Gastroesophageal sphincter (tissue), 4 donors: Measurements from ENCODE around the gene ACAA1. TPM values are rescaled to one million over a fixed set of nuclear protein-coding genes. Genes with fewer than 3 reads are reported as not detected.

Experiments
- ATAC-seq: fragments of 150-250 bp; one replicate; pipeline ENCODE4 v1.9.1; 2016; ENCODE audit warnings: mild to moderate bottlenecking, moderate library complexity
- H3K27ac ChIP-seq, 4 donors: fragments of 200-600 bp; sonication (generic) in 3 of 4; 1 replicate in 3 of 4; 2 replicates in 1 of 4; pipeline ENCODE4 v1.5.1; 2016 to 2019
- H3K27me3 ChIP-seq: fragments of 200-600 bp; sonication (generic); one replicate; pipeline ENCODE4 v1.5.1; 2019
- H3K36me3 ChIP-seq, 2 donors: fragments of 200-600 bp; sonication (generic); one replicate each; pipeline ENCODE4 v1.5.1; 2019; ENCODE audit warnings: control low read depth in 1 of 2
- H3K4me1 ChIP-seq, 3 donors: fragments of 200-600 bp; sonication (generic); 1 replicate in 2 of 3; 2 replicates in 1 of 3; pipeline ENCODE4 v1.5.1; 2016 to 2019; ENCODE audit warnings: control low read depth in 2 of 3
- H3K4me3 ChIP-seq, 2 donors: fragments of 200-600 bp; sonication (generic); one replicate each; pipeline ENCODE4 v1.5.1; 2019; ENCODE audit warnings: mild to moderate bottlenecking in 1 of 2, moderate library complexity in 1 of 2
- H3K9me3 ChIP-seq, 3 donors: fragments of 200-600 bp; sonication (generic); one replicate each; pipeline ENCODE4 v1.5.1; 2017 to 2019; ENCODE audit warnings: control low read depth in 2 of 3
- EP300 ChIP-seq: sonication (generic); formaldehyde crosslinking; IDR thresholded peaks from one replicate; pipeline ENCODE4 v1.6.1; 2017; ENCODE audit warnings: antibody characterized with exemption, mild to moderate bottlenecking
- POLR2A ChIP-seq, 2 donors: fragments of 450-650 bp; IDR thresholded peaks; one replicate each; pipeline ENCODE4 v1.6.1; 2017; ENCODE audit warnings: antibody characterized with exemption in 2 of 2, mild to moderate bottlenecking in 2 of 2, moderate library complexity in 1 of 2
- POLR2AphosphoS5 ChIP-seq: sonication (generic); formaldehyde crosslinking; IDR thresholded peaks from one replicate; pipeline ENCODE4 v1.6.1; 2017; ENCODE audit warnings: antibody characterized with exemption
- WGBS, 2 donors: methylation state at CpG; one replicate each; pipeline ENCODE4 v1.1.5; 2018; ENCODE audit warnings: low coverage in 1 of 2; 5-methylcytosine and 5-hydroxymethylcytosine counted together
- total RNA-seq, 4 donors: library from RNA; depleted of rRNA; stranded (reverse); fragments of >200 nt; gene quantifications; one replicate each; pipeline ENCODE4 v1.1.0, GENCODE V29; 2016
- TF ChIP-seq, protein P1 (sequence below), 4 experiments: fragments of 200-600 bp in 2 of 4; fragments of 450-650 bp in 2 of 4; sonication (generic) in 1 of 4; IDR thresholded peaks; one replicate each; pipeline ENCODE4 v1.5.1; 2017 to 2019; ENCODE audit warnings: antibody characterized with exemption in 4 of 4, mild to moderate bottlenecking in 2 of 4, moderate library complexity in 2 of 4

ACAA1 gene
- total RNA-seq, 4 donors from 2014 or later: 28.3 to 46.6 (median 41.2) TPM

DNA sequence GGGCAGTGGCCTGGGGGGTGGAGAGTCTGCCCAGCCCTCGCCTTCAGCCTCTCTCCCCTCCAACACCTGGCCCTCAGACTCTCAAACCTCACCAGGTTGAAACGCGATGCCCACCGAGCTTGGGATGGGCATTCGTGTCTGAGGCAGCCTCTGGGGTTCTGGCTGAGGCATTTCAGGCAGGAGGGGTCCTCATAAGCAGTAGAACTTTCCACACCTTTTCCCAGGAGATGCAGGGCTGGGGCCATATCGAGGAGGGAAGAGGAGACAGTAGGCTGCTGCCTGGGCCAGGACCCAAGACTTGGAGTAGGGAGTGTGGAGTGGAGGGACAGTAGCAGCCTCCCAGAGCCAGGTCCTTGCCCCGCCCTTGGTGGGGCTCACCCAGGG lies 24.6 kb downstream of the ACAA1 start:
- Histone ChIP-seq H3K4me3 (no peak overlapping the region), H3K36me3 (no peaks in the 10 kb centered on the region), H3K9me3 (no peaks in the 10 kb centered on the region), H3K27me3 (no peaks in the 10 kb centered on the region), H3K27ac (no peak overlapping the region), H3K4me1 (no peaks in the 10 kb centered on the region)
- no peak for TF ChIP-seq POLR2A (IDR thresholded peaks at IDR 0.05)
- TF ChIP-seq, protein P1, sequence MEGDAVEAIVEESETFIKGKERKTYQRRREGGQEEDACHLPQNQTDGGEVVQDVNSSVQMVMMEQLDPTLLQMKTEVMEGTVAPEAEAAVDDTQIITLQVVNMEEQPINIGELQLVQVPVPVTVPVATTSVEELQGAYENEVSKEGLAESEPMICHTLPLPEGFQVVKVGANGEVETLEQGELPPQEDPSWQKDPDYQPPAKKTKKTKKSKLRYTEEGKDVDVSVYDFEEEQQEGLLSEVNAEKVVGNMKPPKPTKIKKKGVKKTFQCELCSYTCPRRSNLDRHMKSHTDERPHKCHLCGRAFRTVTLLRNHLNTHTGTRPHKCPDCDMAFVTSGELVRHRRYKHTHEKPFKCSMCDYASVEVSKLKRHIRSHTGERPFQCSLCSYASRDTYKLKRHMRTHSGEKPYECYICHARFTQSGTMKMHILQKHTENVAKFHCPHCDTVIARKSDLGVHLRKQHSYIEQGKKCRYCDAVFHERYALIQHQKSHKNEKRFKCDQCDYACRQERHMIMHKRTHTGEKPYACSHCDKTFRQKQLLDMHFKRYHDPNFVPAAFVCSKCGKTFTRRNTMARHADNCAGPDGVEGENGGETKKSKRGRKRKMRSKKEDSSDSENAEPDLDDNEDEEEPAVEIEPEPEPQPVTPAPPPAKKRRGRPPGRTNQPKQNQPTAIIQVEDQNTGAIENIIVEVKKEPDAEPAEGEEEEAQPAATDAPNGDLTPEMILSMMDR (IDR thresholded peaks at IDR 0.05): no peak
- no peak for TF ChIP-seq EP300
- TF ChIP-seq POLR2AphosphoS5: no peak
- 60% methylated on average over 1 of the region's 7 CpGs; no CpG with 5 or more reads in 1 of the 2 donors for WGBS, 2 donors
- no peak for ATAC-seq

DNA sequence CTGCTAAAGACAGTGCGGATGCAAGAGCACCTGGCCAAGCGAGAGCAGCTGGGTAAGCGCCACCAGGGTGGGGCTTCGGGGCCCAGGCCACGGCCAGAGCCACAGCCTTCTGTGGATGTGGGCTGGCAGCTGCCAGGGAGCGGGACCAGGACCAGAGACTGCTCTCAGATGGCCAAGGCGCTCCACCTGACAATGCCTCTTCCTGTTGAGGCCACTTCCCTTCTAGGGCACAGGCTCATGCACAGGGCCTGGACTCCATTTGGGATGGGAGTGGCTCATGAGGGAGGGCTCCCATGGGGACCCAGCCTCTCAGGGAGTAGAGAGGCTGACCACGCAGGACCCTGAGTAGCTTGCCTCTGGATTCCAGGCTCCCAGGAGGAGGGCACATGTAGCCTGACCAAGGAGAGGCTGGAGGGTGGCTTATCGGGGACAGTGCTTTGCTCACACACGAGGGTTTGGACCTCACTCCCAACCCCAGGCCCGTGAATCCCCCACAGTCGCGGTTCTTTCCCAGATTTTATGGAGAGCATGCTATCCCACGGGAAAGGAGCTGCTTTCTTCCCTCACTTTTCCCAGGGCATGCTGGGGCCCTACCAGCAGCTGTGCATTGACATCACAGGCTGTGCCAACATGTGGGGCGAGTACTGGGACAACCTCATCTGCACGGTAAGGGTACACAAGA lies 25.1 kb downstream of the ACAA1 start:
- 68% methylated on average over 6 of the region's 16 CpGs; no CpG with 5 or more reads in 1 of the 2 donors for WGBS, 2 donors

DNA sequence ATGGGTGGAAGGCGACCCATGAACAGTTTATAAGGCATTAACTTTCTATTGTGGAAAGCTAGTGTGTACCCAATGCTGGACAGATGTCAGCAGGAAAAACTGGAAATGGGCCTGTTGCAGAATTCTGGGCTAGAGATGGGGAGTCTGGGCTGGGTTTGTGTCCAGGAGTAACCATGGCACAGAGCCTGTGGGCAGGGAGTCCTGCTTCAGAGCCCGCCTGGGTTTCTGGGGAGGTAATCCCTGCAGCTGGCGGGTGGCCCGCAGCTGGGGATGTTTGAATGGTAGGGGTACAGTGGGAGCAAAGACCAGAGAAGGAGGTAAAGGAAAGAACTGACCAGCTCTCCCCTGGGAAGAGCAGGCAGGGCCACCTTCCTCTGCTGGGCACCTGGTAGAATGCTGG lies 25.7 kb downstream of the ACAA1 start:
- no peak overlapping the region for H3K4me3 ChIP-seq
- TF ChIP-seq, protein P1 (IDR thresholded peaks at IDR 0.05): no peak
- TF ChIP-seq EP300 (no peak), POLR2A (IDR thresholded peaks at IDR 0.05) (no peak)
- no peaks in the 10 kb centered on the region for H3K36me3 ChIP-seq
- 93 to 100% methylated on average over 1 to 3 of the region's 4 CpGs for WGBS, 2 donors
- H3K27me3 ChIP-seq: no peaks in the 10 kb centered on the region
- no peaks in the 10 kb centered on the region for H3K9me3 ChIP-seq
- H3K4me1 ChIP-seq: no peaks in the 10 kb centered on the region
- ATAC-seq: no peak
- H3K27ac ChIP-seq: no peak overlapping the region

More for the DNA sequence above, 25.1 kb downstream of the ACAA1 start:
- TF ChIP-seq POLR2A (IDR thresholded peaks at IDR 0.05) (no peak), EP300 (no peak), POLR2AphosphoS5 (no peak)
- TF ChIP-seq, protein P1 (IDR thresholded peaks at IDR 0.05): no peak
- no peaks in the 10 kb centered on the region for H3K9me3 ChIP-seq
- no peak for ATAC-seq
- no peaks in the 10 kb centered on the region for H3K27me3 ChIP-seq
- H3K36me3 ChIP-seq: no peaks in the 10 kb centered on the region
- H3K27ac ChIP-seq: no peak overlapping the region
- H3K4me3 ChIP-seq: no peak overlapping the region
- H3K4me1 ChIP-seq: no peaks in the 10 kb centered on the region

DNA sequence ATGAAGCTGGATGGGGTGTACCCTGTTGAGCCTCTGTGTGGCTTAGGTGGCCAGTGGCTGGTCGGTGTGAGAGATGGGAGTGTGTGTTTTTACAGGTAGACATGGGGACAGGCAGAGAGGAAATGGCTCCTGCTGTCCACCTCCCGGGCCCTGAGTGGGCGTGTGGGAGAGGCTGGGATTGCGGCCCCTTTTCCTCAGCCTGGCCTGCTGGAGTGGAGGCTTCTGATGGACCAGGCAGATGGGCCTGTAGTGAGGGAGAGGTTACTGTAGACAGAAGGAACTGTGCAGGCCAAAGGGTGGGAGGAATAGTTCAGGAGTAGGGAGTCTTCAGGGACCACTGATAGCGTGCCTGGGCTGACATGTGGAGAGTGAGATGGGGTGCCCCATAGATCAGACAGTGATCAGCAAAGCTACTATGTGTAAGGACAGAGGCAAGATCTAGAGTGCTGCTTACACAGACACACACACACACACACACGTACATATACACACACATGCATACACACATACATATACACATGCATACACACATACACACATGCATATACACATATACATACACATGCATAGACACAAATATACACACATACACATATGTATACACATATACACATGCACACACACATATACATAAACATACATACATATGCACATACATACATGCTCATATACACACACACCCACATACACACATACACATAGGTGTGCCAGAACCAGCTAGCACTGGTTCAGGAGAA lies 26.4 kb downstream of the ACAA1 start:
- WGBS, 2 donors: 83 to 100% methylated on average over 1 to 2 of the region's 6 CpGs

More for the DNA sequence above, 26.4 kb downstream of the ACAA1 start:
- no peak overlapping the region for H3K4me3 ChIP-seq
- no peaks in the 10 kb centered on the region for H3K27me3 ChIP-seq
- H3K4me1 ChIP-seq: no peaks in the 10 kb centered on the region
- H3K36me3 ChIP-seq: no peaks in the 10 kb centered on the region
- TF ChIP-seq EP300 (no peak), POLR2A (IDR thresholded peaks at IDR 0.05) (no peak), POLR2AphosphoS5 (no peak)
- TF ChIP-seq, protein P1 (IDR thresholded peaks at IDR 0.05): no peak
- ATAC-seq: no peak
- no peak overlapping the region for H3K27ac ChIP-seq
- no peaks in the 10 kb centered on the region for H3K9me3 ChIP-seq
